Ectodermal cell (in vitro differentiated cells): Measurements from ENCODE around the gene ADPGK.

ENCODE experiments used
- H3K27ac ChIP-seq: 2 replicates; pipeline ENCODE4 v1.7.0; 2013; ENCODE audit warnings: mild to moderate bottlenecking, low read depth, low read length; ENCODE audit not compliant: insufficient read depth, poor library complexity, severe bottlenecking
- H3K27me3 ChIP-seq: 2 replicates; pipeline ENCODE4 v1.7.0; 2013; ENCODE audit warnings: mild to moderate bottlenecking, low read length; ENCODE audit not compliant: insufficient read depth, control insufficient read depth, poor library complexity, severe bottlenecking
- H3K36me3 ChIP-seq: one replicate; pipeline ENCODE4 v1.7.0; 2013; ENCODE audit warnings: low read length; ENCODE audit not compliant: control insufficient read depth, insufficient read depth
- H3K4me1 ChIP-seq: one replicate; pipeline ENCODE4 v1.7.0; 2013; ENCODE audit warnings: low read length; ENCODE audit not compliant: control insufficient read depth, insufficient read depth
- H3K4me3 ChIP-seq: 2 replicates; pipeline ENCODE4 v1.7.0; 2013; ENCODE audit warnings: low read depth, low read length, control low read depth; ENCODE audit not compliant: insufficient read depth
- H3K9me3 ChIP-seq: 2 replicates; pipeline ENCODE4 v1.7.0; 2013; ENCODE audit warnings: mild to moderate bottlenecking, low read length, moderate library complexity; ENCODE audit not compliant: control insufficient read depth
- WGBS, 2 experiments: methylation state at CpG; one replicate each; pipeline ENCODE4 v1.1.7; 2013; ENCODE audit warnings: missing lambda C conversion rate in 2 of 2; 5-methylcytosine and 5-hydroxymethylcytosine counted together

Gene ADPGK

DNA sequence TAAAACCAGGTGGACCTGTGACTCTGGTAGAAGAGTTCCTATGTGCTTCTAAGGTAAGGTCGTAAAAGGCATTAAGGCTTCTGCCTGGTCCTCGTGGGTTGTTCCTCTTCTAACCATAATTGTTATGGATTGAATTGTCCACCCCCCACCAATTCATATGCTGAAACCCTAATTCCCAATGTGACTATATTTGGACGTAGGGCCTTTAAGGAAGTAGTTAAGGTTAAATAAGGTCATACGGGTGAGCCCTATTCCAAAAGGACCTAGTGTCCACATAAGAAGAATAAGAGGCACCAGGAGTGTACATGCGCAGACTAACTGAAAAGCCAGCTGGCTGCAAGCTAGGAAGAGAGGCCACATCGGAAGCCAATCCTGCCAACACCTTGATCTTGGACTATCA is 1.9 kb downstream of the ADPGK start:
- 83 to 96% methylated on average over 5 to 6 of the region's 6 CpGs for WGBS, 2 experiments
- Histone ChIP-seq H3K4me1 (peaks cover 4% of the 10 kb centered on the region), H3K9me3 (no peaks in the 10 kb centered on the region), H3K27ac (no peak overlapping the region), H3K36me3 (no peaks in the 10 kb centered on the region), H3K4me3 (no peak overlapping the region), H3K27me3 (no peaks in the 10 kb centered on the region)

DNA sequence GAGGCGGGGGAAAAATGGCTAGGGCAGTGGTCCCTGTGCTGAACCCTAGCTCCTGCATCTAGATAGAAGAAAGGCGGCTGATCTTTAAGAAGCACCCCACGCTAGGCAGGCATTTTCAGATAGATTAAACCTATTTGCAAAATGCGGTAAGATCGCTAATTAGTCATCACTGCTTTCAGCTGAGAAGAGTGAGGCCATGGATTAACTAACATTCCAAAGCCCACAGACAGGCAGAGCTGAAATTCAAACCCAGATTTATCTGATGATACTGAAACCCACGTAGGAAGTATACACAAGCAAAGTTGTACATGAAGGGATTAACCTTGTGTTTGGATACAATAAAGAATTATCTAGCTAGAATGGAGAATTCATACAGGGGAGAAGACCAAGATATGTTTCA is 4.8 kb downstream of the ADPGK start:
- H3K27me3 ChIP-seq: no peaks in the 10 kb centered on the region
- no peak overlapping the region for H3K27ac ChIP-seq
- H3K4me1 ChIP-seq: peaks cover 4% of the 10 kb centered on the region
- H3K9me3 ChIP-seq: no peaks in the 10 kb centered on the region
- peaks cover 5% of the 10 kb centered on the region for H3K36me3 ChIP-seq
- 93 to 96% methylated on average over 6 of the region's 6 CpGs for WGBS, 2 experiments
- no peak overlapping the region for H3K4me3 ChIP-seq

GRCh38 chr15:72774696-72775383 is 8.7 kb downstream of the ADPGK start:
- WGBS, 2 experiments: 98% methylated on average over 2 of the region's 2 CpGs
- no peak overlapping the region for H3K4me3 ChIP-seq
- no peaks in the 10 kb centered on the region for H3K4me1 ChIP-seq
- no peaks in the 10 kb centered on the region for H3K27me3 ChIP-seq
- peaks cover 10% of the 10 kb centered on the region for H3K36me3 ChIP-seq
- H3K9me3 ChIP-seq: no peaks in the 10 kb centered on the region
- H3K27ac ChIP-seq: no peak overlapping the region

DNA sequence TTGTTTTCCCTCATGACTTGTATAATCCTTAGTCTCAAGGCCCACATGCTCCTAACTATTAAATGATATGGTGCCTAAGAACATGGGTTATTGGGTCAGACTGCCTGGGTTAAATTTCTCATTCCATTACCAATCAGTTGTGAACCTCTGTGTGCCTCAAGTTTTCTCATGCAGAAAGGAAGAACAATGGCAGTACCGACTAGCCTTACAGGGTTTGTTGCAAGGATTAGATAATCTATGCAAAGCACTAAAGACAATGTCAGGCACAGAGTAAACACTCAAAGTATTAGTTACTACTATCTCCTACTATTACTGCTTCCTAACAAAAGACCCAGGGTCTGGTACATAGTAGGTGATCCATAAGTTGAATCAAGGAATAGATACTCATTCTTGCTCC is 12.2 kb downstream of the ADPGK start:
- Histone ChIP-seq H3K36me3 (peaks cover 21% of the 10 kb centered on the region), H3K4me3 (no peak overlapping the region), H3K27ac (no peak overlapping the region), H3K27me3 (no peaks in the 10 kb centered on the region), H3K9me3 (no peaks in the 10 kb centered on the region), H3K4me1 (no peaks in the 10 kb centered on the region)
- 67 to 71% methylated on average over 1 of the region's 1 CpG for WGBS, 2 experiments

- peaks cover 25% of the 10 kb centered on the region for H3K36me3 ChIP-seq
- no peaks in the 10 kb centered on the region for H3K9me3 ChIP-seq
- 90 to 96% methylated on average over 5 to 6 of the region's 6 CpGs for WGBS, 2 experiments
- no peak overlapping the region for H3K27ac ChIP-seq
- no peaks in the 10 kb centered on the region for H3K4me1 ChIP-seq
- no peak overlapping the region for H3K4me3 ChIP-seq
- H3K27me3 ChIP-seq: no peaks in the 10 kb centered on the region
Observed at GRCh38 chr15:72770673-72771328, 12.8 kb downstream of the ADPGK start.

- peaks cover 20% of the 10 kb centered on the region for H3K36me3 ChIP-seq
- H3K27me3 ChIP-seq: no peaks in the 10 kb centered on the region
- no peaks in the 10 kb centered on the region for H3K9me3 ChIP-seq
- H3K27ac ChIP-seq: no peak overlapping the region
- 95 to 100% methylated on average over 2 of the region's 2 CpGs for WGBS, 2 experiments
- no peaks in the 10 kb centered on the region for H3K4me1 ChIP-seq
- H3K4me3 ChIP-seq: no peak overlapping the region
Observed at GRCh38 chr15:72766780-72767179, 16.8 kb downstream of the ADPGK start.

- 86 to 100% methylated on average over 2 of the region's 2 CpGs for WGBS, 2 experiments
- Histone ChIP-seq H3K36me3 (peaks cover 15% of the 10 kb centered on the region), H3K27me3 (no peaks in the 10 kb centered on the region), H3K4me3 (no peak overlapping the region), H3K9me3 (no peaks in the 10 kb centered on the region), H3K27ac (no peak overlapping the region), H3K4me1 (no peaks in the 10 kb centered on the region)
Observed at GRCh38 chr15:72766025-72766424, 17.5 kb downstream of the ADPGK start.

GRCh38 chr15:72764656-72765055 is 18.9 kb downstream of the ADPGK start:
- H3K9me3 ChIP-seq: no peaks in the 10 kb centered on the region
- 93 to 95% methylated on average over 2 to 3 of the region's 3 CpGs for WGBS, 2 experiments
- H3K4me3 ChIP-seq: no peak overlapping the region
- no peaks in the 10 kb centered on the region for H3K27me3 ChIP-seq
- no peaks in the 10 kb centered on the region for H3K4me1 ChIP-seq
- peaks cover 15% of the 10 kb centered on the region for H3K36me3 ChIP-seq
- H3K27ac ChIP-seq: no peak overlapping the region

DNA sequence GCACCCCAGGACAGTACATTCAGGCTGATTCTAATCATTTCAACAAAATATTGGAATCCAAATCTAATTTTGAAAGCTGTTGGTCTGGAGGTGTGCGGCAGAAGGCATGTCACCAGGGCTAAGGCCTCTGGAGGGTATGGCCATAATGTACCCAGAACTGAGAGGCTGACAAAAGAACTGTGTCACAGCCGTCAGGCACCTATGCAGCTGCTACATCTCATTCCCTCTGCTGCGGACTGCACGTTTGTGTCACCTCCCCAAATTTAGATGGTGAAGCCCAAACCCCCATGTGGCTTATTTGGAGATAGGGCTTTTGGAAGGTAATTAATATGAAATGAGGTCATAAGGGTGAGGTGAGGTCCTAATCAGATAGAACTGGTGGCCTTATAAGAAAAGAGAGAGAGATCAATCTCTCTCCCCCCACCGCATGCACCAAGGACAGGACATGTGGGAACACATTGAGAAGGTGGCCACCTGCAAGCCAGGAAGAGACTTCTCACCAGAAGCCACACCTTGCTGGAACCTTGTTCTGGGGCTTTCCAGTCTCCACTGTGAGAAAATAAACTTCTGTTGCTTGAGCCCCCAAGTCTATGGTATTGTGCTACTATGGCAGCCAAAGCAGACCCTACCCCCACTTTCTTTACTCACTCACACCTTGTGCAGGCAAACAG is 22.8 kb downstream of the ADPGK start:
- peaks cover 6% of the 10 kb centered on the region for H3K36me3 ChIP-seq
- WGBS, 2 experiments: 95 to 96% methylated on average over 5 of the region's 5 CpGs

DNA sequence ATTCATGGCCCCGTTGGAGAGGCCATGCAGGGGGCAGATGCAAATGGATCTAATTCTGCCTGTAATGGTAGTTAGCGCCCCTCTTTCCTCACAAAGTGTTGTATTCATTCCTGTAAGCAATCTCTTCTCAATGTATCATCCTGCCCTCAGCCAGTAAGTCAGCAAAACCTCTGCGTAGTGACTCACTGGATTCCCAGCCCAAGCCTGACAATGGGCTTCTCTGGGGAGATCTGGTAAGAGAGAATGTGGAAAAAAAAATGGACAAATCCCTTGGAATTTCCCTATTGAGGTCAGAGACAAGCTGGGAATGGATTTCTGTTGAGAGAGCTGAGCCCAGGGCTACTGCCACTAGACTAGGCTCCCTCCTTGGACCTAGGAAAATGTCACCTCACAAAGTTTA is 25.4 kb downstream of the ADPGK start:
- peaks cover 12% of the 10 kb centered on the region for H3K36me3 ChIP-seq
- H3K27me3 ChIP-seq: no peaks in the 10 kb centered on the region
- no peak overlapping the region for H3K4me3 ChIP-seq
- 95 to 96% methylated on average over 3 of the region's 3 CpGs for WGBS, 2 experiments
- H3K4me1 ChIP-seq: no peaks in the 10 kb centered on the region
- H3K9me3 ChIP-seq: no peaks in the 10 kb centered on the region
- no peak overlapping the region for H3K27ac ChIP-seq

More for the DNA sequence above, 22.8 kb downstream of the ADPGK start:
- Histone ChIP-seq H3K4me3 (no peak overlapping the region), H3K27ac (no peak overlapping the region), H3K27me3 (no peaks in the 10 kb centered on the region), H3K9me3 (no peaks in the 10 kb centered on the region), H3K4me1 (no peaks in the 10 kb centered on the region)
